K562 (cell line): Measurements from ENCODE around the gene BGN. TPM values are rescaled to one million over a fixed set of nuclear protein-coding genes. Genes with fewer than 3 reads are reported as not detected.

Experiments
- ATAC-seq: fragments of 200-7000 bp; cut with Tn5 transposase; 3 replicates; pipeline ENCODE4 v1.9.1; 2020; ENCODE audit warnings: moderate library complexity
- BruUV-seq: library from RNA; stranded (reverse); fragments of 400-500 nt; replicated peaks from 2 replicates; lab custom pipeline; 2021; lab: Mats Ljungman, UMichigan
- CTCF ChIA-PET: fragments of 300-600 bp; formaldehyde crosslinking; extraction: SDS; loops from one replicate; lab custom pipeline; 2021; ENCODE audit warnings: low intra/inter-chr PET ratio; lab: Yijun Ruan, JAX
- POLR2A ChIA-PET: fragments of 300-600, 350-650 bp; sonication (Branson Sonifier 250); formaldehyde crosslinking; extraction: SDS; loops from one replicate; lab custom pipeline; 2021; ENCODE audit warnings: antibody characterized with exemption, inconsistent platforms; lab: Yijun Ruan, JAX
- DNase-seq, 4 experiments: peaks; one replicate each; pipeline versions ENCODE4 v3.0.0 to v3.0.0-alpha.2; 2011 to 2018; ENCODE audit warnings: low spot score in 3 of 4, mixed read lengths in 3 of 4; ENCODE audit errors: extremely low read depth in 1 of 4
- FAIRE-seq: peaks from 2 replicates; lab custom pipeline; 2011; peaks lifted over from hg19 to GRCh38; lab: Jason Lieb, UNC
- H2AFZ ChIP-seq: 2 replicates; pipeline ENCODE4 v1.6.0; 2011; ENCODE audit warnings: low read depth, low read length, control low read depth, inconsistent platforms
- H3K27ac ChIP-seq: fragments of 200-600 bp; 3 replicates; pipeline ENCODE4 v1.8.0; 2011; ENCODE audit warnings: low read depth, mild to moderate bottlenecking, control low read depth, inconsistent platforms, low read length, moderate library complexity, mixed read lengths; ENCODE audit errors: extremely low read depth
- H3K27me3 ChIP-seq, 2 experiments: fragments of 300-600 bp in 1 of 2; 2 replicates in 1 of 2; 3 replicates in 1 of 2; pipeline versions ENCODE4 v1.6.0 to v1.8.0; 2011; ENCODE audit warnings: inconsistent platforms in 2 of 2, low read length in 2 of 2, mild to moderate bottlenecking in 1 of 2, mixed read lengths in 1 of 2, moderate library complexity in 1 of 2; ENCODE audit not compliant: control insufficient read depth in 2 of 2, insufficient read depth in 2 of 2
- H3K36me3 ChIP-seq: fragments of 300-600 bp; 3 replicates; pipeline ENCODE4 v1.8.0; 2011; ENCODE audit warnings: mild to moderate bottlenecking, low read length, inconsistent platforms; ENCODE audit not compliant: control insufficient read depth, insufficient read depth
- H3K4me1 ChIP-seq, 2 experiments: fragments of 200-600 bp in 1 of 2; replicated peaks in 1 of 2; 2 replicates in 1 of 2; 3 replicates in 1 of 2; pipeline versions ENCODE4 v1.5.1 to v1.8.0; 2011; ENCODE audit warnings: inconsistent platforms in 2 of 2, low read length in 2 of 2, mild to moderate bottlenecking in 1 of 2, mixed read lengths in 1 of 2, moderate library complexity in 1 of 2; ENCODE audit not compliant: control insufficient read depth in 2 of 2, insufficient read depth in 2 of 2
- H3K4me2 ChIP-seq: 2 replicates; pipeline ENCODE4 v1.6.1; 2011; ENCODE audit warnings: low read length, control low read depth, inconsistent platforms, mixed read lengths; ENCODE audit not compliant: insufficient read depth
- H3K4me3 ChIP-seq: fragments of 200-600 bp; sonication (generic), shearing (Covaris generic); 2 replicates; pipeline ENCODE4 v1.5.1; 2016; ENCODE audit warnings: control low read depth, inconsistent platforms
- H3K79me2 ChIP-seq: fragments of 200-600 bp; 3 replicates; pipeline ENCODE4 v1.8.0; 2011; ENCODE audit warnings: low read length, inconsistent platforms; ENCODE audit not compliant: control insufficient read depth, insufficient read depth
- H3K9ac ChIP-seq, 2 experiments: 2 replicates each; pipeline versions ENCODE4 v1.6.0 to v1.6.1; 2011; ENCODE audit warnings: low read depth in 2 of 2, low read length in 2 of 2, control low read depth in 1 of 2, inconsistent platforms in 1 of 2, mild to moderate bottlenecking in 1 of 2, mixed read lengths in 1 of 2; ENCODE audit not compliant: insufficient read depth in 1 of 2
- H3K9me1 ChIP-seq: one replicate; pipeline ENCODE4 v1.6.0; 2011; ENCODE audit warnings: inconsistent platforms, mild to moderate bottlenecking, low read length, moderate library complexity; ENCODE audit not compliant: control insufficient read depth, insufficient read depth
- H3K9me3 ChIP-seq: replicated peaks from 2 replicates; pipeline ENCODE4 v1.5.1; 2011; ENCODE audit warnings: low read depth, low read length, inconsistent platforms; ENCODE audit not compliant: control insufficient read depth, insufficient read depth
- H4K20me1 ChIP-seq: replicated peaks from 2 replicates; pipeline ENCODE4 v1.6.1; 2011; ENCODE audit warnings: low read length, inconsistent platforms, mixed read lengths; ENCODE audit not compliant: control insufficient read depth, insufficient read depth
- HNRNPL ChIP-seq: fragments of 200-400 bp; formaldehyde crosslinking; IDR thresholded peaks from 2 replicates; pipeline ENCODE4 v1.6.1; 2017; ENCODE audit warnings: low read depth, mild to moderate bottlenecking, low read length
- MAFF ChIP-seq: IDR thresholded peaks from 2 replicates; pipeline ENCODE4 v1.6.1; 2012; ENCODE audit warnings: low read length, improper control_type of control experiment
- MAFK ChIP-seq: IDR thresholded peaks from 2 replicates; pipeline ENCODE4 v1.6.1; 2011; ENCODE audit warnings: low read length, improper control_type of control experiment
- MTF1 ChIP-seq: fragments of 250-450 bp; sonication (Bioruptor Pico); IDR thresholded peaks from 2 replicates; pipeline ENCODE4 v1.9.0; 2021; ENCODE audit warnings: moderate library complexity, mild to moderate bottlenecking, inconsistent platforms, borderline replicate concordance
- PYGO2 ChIP-seq: fragments of 450-650 bp; IDR thresholded peaks from 2 replicates; pipeline ENCODE4 v1.6.1; 2016; ENCODE audit warnings: mild to moderate bottlenecking, missing genetic modification characterization, moderate library complexity, missing compliant biosample characterization
- TCFL5 ChIP-seq: fragments of 250-450 bp; sonication (Bioruptor Pico); conservative IDR thresholded peaks from 2 replicates; pipeline ENCODE4 v1.6.1; 2021; ENCODE audit warnings: mild to moderate bottlenecking, moderate library complexity, matching md5 sums
- U2AF2 ChIP-seq: fragments of 200-400 bp; formaldehyde crosslinking; optimal IDR thresholded peaks from 2 replicates; pipeline ENCODE3; 2017; ENCODE audit warnings: low read depth, mild to moderate bottlenecking, low read length
- WGBS: fragments of 100-300 bp; shearing (Covaris generic); methylation state at CpG from one replicate; pipeline ENCODE4 v1.1.6; 2016; ENCODE audit warnings: low coverage, mixed read lengths; ENCODE audit not compliant: insufficient coverage; ENCODE audit errors: missing lambda C conversion rate; 5-methylcytosine and 5-hydroxymethylcytosine counted together
- in situ Hi-C: fragments of 300-500 bp; cut with MboI; formaldehyde crosslinking; loops from 4 replicates; pipeline ENCODE4 v1.15.0; 2018; ENCODE audit warnings: inconsistent platforms, mixed read lengths
- intact Hi-C: fragments of 100-400 bp; cut with micrococcal nuclease; formaldehyde crosslinking; loops from 2 replicates; pipeline ENCODE4 v1.14.2; 2022
- polyA plus RNA-seq, 8 experiments: library from polyadenylated mRNA; depleted of rRNA in 4 of 8; stranded (reverse) in 5 of 8; unstranded in 3 of 8; fragments of >200 nt; fragmentation: Nextera tagmentation in 2 of 8; fragmentation: Illumina TruSeq in 1 of 8; extraction: Ambion mirVana in 2 of 8; extraction: Trizol in 1 of 8; gene quantifications; 2 replicates each; pipeline versions ENCODE4 v1.2.1 to v1.2.3, GENCODE V29; 2011 to 2014; ENCODE audit warnings: inconsistent platforms in 1 of 8, missing spikeins in 1 of 8
- total RNA-seq, 7 experiments: library from RNA; depleted of rRNA in 6 of 7; stranded (reverse); fragments of >200 nt in 6 of 7; fragmentation: Illumina TruSeq in 2 of 7; extraction: Trizol in 2 of 7; gene quantifications; 2 replicates each; pipeline versions ENCODE4 v1.2.1 to v1.2.3, GENCODE V29; 2011 to 2021; ENCODE audit warnings: low replicate concordance in 1 of 7
- TF ChIP-seq, protein P1 (sequence below), 2 experiments: fragments of 150-350 bp in 1 of 2; IDR thresholded peaks; 2 replicates each; pipeline ENCODE4 v1.6.1; 2012 to 2016; ENCODE audit warnings: low read depth in 2 of 2, low read length in 2 of 2, mild to moderate bottlenecking in 1 of 2, moderate library complexity in 1 of 2
- TF ChIP-seq, protein P2 (sequence below): fragments of 250-450 bp; sonication (Bioruptor Pico); IDR thresholded peaks from 2 replicates; pipeline ENCODE4 v1.6.1; 2021; ENCODE audit warnings: mild to moderate bottlenecking

The BGN gene
- total and polyA plus RNA-seq, 9 of the 15 experiments (the other 6 are each of a cell fraction or from before 2014, with no cell fraction given), result 0.11 TPM; not detected in 8

GRCh38 chrX:153513265-153513664 is 18.5 kb downstream of the BGN start (continued):
- TF ChIP-seq HNRNPL, result no peak
- no peak for TF ChIP-seq MTF1 (CRISPR knock-in tag)
- TF ChIP-seq U2AF2, result no peak
- no peak for TF ChIP-seq MAFK
- no peak for TF ChIP-seq PYGO2 (tag)
- TF ChIP-seq, protein P1, sequence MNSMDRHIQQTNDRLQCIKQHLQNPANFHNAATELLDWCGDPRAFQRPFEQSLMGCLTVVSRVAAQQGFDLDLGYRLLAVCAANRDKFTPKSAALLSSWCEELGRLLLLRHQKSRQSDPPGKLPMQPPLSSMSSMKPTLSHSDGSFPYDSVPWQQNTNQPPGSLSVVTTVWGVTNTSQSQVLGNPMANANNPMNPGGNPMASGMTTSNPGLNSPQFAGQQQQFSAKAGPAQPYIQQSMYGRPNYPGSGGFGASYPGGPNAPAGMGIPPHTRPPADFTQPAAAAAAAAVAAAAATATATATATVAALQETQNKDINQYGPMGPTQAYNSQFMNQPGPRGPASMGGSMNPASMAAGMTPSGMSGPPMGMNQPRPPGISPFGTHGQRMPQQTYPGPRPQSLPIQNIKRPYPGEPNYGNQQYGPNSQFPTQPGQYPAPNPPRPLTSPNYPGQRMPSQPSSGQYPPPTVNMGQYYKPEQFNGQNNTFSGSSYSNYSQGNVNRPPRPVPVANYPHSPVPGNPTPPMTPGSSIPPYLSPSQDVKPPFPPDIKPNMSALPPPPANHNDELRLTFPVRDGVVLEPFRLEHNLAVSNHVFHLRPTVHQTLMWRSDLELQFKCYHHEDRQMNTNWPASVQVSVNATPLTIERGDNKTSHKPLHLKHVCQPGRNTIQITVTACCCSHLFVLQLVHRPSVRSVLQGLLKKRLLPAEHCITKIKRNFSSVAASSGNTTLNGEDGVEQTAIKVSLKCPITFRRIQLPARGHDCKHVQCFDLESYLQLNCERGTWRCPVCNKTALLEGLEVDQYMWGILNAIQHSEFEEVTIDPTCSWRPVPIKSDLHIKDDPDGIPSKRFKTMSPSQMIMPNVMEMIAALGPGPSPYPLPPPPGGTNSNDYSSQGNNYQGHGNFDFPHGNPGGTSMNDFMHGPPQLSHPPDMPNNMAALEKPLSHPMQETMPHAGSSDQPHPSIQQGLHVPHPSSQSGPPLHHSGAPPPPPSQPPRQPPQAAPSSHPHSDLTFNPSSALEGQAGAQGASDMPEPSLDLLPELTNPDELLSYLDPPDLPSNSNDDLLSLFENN (IDR thresholded peaks at IDR 0.05; ENCODE audit: low read depth in 2 of 2, low read length in 2 of 2), result no peak
- TF ChIP-seq, protein P2, sequence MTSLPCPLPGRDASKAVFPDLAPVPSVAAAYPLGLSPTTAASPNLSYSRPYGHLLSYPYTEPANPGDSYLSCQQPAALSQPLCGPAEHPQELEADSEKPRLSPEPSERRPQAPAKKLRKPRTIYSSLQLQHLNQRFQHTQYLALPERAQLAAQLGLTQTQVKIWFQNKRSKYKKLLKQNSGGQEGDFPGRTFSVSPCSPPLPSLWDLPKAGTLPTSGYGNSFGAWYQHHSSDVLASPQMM, result no peak

DNA sequence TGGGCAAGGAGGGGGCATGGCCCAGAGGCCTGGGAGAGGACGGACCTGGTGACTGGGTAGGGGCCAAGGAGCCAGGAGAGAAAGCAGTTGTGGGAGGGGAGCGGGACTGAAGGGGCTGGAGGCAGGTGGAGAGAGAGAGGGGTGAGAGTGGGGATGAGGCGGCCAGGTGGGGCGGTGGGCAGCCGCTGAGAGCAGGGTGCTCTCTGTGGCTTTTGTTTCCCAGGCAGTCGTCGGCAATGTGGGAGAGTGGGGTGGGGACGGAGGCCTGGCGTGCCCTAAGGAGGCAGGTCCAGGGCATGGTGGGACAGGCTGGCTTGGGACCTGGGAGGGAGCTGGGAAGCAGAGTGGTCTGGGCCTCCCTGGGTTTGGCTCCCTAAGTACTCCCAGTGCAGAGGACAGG is 19.5 kb downstream of the BGN start:
- Histone ChIP-seq H3K4me1 (no peaks in the 10 kb centered on the region), H3K27me3 (peaks cover 0 to 33% of the 10 kb centered on the region in 2 experiments; a peak in 3 of 5 replicates), H4K20me1 (no peaks in the 10 kb centered on the region), H3K27ac (no peak overlapping the region), H2AFZ (no peak overlapping the region), H3K9me3 (no peaks in the 10 kb centered on the region), H3K4me2 (no peak overlapping the region), H3K79me2 (no peaks in the 10 kb centered on the region), H3K4me3 (no peak overlapping the region), H3K9me1 (no peaks in the 10 kb centered on the region), H3K36me3 (no peaks in the 10 kb centered on the region), H3K9ac (no peak overlapping the region)
- intact Hi-C loops (no loop called here), in situ Hi-C loops (no loop called here)
- ChIA-PET CTCF (no interaction called here), POLR2A (no interaction called here)
- ATAC-seq, result no peak
- no peak for DNase-seq
- no peak for FAIRE-seq
- BruUV-seq, result no TSS peak
- no CpG with 5 or more reads among the region's 9 CpGs for WGBS
- no peak for TF ChIP-seq TCFL5
- TF ChIP-seq MAFF, result no peak
